GM18873 (cell line): Measurements from ENCODE around the gene GAD1.

ENCODE experiments used
- ATAC-seq: cut with Tn5 transposase; IDR thresholded peaks from one replicate; pipeline ENCODE4 v1.9.1; 2021; ENCODE audit warnings: mild to moderate bottlenecking, moderate library complexity, moderate number of reproducible peaks; ENCODE audit not compliant: unreplicated experiment, low FRiP score

Gene GAD1

DNA sequence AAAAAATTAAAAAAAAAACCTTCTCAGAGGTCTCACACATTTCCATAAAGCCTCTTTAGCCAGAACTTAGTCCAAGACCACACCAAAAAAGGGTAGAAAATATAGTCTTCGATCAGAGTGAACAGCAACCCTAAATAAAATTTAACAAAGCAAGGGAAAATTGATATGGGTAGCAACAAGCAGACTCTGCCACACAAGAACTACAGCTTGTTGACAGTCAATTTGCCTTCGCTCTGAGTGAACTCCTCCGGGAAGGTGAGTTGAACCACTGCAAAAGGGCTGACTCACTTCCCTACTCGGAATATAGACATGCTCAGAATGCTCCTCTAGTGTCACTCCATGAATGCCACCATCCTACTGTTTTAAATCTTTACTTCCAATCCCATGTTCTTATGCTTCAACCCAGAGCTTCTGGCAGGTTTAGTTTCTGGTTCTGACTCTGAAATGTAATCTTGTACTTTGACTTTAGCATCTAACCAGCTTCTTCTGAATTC is 24.1 kb downstream of the GAD1 start:
- no peak for ATAC-seq

DNA sequence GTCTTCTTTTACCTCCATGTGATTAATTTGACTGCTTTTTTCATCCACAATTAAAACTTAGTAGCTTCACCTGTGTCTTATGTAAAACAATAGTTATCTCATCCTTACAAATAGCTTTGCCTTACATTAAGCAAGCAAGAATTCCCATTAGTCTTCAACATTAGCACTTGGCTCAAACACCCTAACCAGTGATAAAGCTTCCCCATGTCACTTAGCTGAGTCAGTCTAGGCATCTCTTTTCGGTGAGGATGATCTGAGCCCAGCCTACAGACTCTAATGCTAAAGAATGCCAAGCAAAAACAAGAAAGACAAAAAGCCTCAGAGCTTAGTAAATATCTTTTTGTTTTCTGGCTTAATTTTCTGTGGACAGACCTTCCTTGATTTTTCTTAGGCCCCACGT is 26.1 kb downstream of the GAD1 start:
- no peak for ATAC-seq

GRCh38 chr2:170843656-170844055 is 27.0 kb downstream of the GAD1 start:
- ATAC-seq: no peak

- ATAC-seq: no peak
Measured at GRCh38 chr2:170845343-170845742, 28.7 kb downstream of the GAD1 start.

- no peak for ATAC-seq
Measured at GRCh38 chr2:170846314-170846713, 29.6 kb downstream of the GAD1 start.

DNA sequence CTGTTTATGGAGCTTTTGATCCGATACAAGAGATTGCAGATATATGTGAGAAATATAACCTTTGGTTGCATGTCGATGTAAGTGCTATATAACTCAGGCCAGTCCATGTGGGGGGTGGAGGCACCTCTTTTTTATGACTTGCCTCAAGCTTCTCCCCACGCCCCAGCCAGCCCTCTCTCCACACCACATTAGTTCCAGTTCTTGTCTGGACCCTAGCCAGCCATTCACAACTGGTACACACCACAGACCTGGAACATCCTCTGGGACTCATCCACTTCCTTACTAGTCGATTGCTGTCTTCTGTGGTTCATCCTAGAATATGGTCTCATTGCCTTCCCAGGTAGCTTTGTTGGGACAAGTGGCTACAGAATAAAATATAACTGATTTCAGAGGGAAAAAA is 31.0 kb downstream of the GAD1 start:
- ATAC-seq: no peak

GRCh38 chr2:170848587-170848986 is 31.9 kb downstream of the GAD1 start:
- ATAC-seq: no peak

- no peak for ATAC-seq
Measured at GRCh38 chr2:170850251-170850650, 33.6 kb downstream of the GAD1 start.

- no peak for ATAC-seq
Measured at GRCh38 chr2:170851635-170852034, 34.9 kb downstream of the GAD1 start.

- ATAC-seq: no peak
Measured at GRCh38 chr2:170856066-170856465, 39.4 kb downstream of the GAD1 start.

DNA sequence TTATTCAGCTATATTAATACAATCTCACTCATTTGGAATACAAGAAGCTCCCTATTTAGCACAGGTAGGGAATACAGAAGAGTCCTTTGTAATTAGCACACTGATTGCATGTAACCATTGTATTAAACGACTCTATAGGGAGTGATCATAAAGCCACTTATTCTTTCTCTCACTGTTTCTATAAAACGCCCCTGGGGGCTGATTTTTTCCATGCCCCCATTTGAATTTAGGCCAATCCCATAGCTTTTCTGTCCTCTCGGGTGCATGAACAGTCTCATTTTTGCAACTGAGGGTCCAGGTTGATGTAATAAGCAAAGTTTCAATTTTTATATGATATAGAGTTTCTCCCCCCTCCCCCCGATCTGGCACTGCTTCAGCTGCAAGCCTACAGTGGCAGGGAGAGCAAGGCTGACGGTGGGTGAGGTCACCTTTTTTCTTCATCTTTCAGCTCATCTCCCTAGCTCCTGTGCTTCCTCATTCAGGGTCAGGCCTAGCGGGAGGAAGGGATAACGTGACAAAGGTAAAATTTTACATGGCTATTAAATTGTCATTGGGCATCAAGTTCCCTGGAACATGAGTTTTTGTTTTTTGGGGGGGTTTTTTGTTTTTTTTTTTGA is 45.7 kb downstream of the GAD1 start:
- ATAC-seq: no peak

DNA sequence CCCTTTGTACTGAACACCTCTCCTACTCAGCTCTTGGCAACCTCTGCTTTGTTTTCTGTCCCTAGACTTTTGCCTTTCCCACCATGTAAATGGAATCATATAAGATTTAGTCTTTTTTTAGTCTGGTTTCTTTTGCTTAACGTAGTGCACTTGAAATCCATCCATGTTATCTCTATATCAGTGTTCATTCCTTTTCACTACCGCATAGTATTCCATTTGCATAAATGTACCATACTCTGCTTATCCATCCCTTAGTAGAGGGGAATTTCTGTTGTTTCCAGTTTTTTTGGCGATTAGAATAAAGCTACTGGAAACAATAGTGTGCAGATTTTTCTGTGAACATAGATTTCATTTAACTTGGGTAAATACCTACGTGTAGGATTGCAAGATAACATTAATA is 46.4 kb downstream of the GAD1 start:
- no peak for ATAC-seq

DNA sequence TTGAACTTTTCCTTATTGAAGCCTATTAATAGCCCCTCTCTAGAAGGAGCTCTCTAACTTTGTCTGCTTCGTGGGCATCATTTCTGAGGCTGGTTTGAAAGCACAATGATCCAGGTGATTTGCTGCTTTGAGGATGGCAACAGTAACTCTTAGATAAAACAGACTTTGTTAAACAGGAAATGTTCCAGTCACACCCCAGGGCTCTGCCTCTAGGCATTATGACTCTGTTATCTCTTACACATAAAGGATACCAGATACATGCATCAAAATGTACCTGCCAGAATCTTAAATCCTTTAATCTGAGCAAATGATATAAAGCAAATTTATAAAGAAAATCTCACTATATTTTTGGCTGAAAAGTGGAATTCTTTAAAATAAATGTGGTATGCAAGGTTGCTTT is 52.3 kb downstream of the GAD1 start:
- ATAC-seq: no peak

GRCh38 chr2:170869461-170869860 is 52.8 kb downstream of the GAD1 start:
- no peak for ATAC-seq

GRCh38 chr2:170873035-170873692 is 56.5 kb downstream of the GAD1 start:
- peak; percentile 88 for ATAC-seq

- no peak for ATAC-seq
Measured at GRCh38 chr2:170878066-170878465, 61.4 kb downstream of the GAD1 start.

DNA sequence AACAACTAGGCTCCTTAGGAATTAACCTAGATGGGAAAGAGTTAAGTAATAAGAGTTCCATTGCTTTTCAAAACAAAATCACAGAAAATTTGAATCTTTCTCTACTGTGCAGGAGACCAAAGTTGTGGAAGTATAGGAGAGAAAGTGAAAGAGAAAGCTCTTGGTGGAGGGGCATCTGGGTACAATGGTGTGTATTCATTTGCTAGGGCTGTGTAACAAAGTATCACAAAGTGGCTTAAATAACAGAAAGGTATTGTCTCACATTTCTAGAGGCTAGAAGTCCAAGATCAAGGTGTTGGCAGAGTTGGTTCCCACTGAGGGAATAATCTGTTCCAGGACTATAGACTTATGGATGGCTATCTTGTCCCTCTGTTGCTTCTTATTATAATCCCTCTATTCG is 61.8 kb downstream of the GAD1 start:
- no peak for ATAC-seq

DNA sequence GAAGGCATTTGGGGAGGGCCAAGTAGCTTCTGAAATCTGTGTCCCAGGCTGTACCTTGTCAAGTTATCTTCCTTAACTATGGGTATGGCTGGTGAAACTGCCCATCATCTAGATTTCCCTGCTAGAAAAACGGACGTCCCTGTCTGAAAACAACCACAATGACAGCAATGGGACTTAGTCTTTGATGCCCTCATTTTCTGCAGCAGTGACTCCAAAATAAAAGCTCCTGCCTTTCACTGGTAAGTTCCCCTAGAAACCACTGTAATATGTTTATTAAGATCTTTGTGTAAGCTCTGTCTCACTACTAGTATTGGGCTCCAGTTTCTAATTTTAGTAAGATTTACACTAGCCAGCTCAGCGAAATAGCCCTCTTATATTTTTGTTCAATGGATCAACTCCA is 65.2 kb downstream of the GAD1 start:
- no peak for ATAC-seq

DNA sequence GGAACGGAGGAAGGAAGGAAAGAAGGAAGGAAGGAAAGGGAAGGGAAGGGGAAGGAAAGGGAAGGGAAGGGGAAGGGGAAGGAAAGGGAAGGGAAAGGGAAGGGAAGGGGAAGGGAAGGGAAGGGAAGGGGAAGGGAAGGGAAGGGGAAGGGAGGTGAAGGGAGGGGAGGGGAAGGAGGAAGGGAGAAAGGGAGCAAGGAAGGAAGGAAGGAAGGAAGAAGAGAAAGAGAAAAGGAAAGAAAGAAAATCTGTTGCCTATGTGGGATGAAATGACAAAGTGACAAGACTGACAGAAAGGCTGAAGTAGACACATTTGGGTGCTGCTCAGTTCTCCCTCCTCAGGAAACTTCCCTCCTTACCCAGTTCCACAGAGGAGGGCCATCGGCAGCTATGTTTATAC is 66.1 kb downstream of the GAD1 start:
- ATAC-seq: no peak

- ATAC-seq: no peak
Measured at GRCh38 chr2:170883683-170884082, 67.0 kb downstream of the GAD1 start.

GRCh38 chr2:170885130-170885791 is 68.6 kb downstream of the GAD1 start:
- no peak for ATAC-seq

DNA sequence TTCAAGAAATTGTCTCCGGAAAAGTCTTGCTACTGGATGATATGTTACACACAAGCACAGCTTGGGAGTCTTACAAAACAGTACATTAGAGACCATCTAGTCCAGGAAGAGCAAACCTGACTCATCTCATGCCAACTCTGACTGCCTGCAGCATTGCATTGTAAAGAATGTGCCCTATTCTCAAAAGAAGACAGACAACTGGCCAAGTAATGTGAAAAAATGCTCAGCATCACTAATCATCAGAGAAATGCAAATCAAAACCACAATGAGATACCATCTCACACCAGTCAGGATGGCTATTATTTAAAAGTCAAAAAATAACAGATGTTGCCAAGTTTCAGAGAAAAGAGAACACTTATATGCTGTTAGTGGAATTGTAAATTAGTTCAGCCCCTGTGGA is 69.7 kb downstream of the GAD1 start:
- ATAC-seq: no peak
